HFF-Myc (cell line): ENCODE data around the gene PLK2.

Source experiments
- DNase-seq: peaks from one replicate; pipeline ENCODE4 v3.0.0-alpha.2; 2011; ENCODE audit warnings: low read depth; ENCODE audit errors: extremely low read depth
- H3K4me3 ChIP-seq: replicated peaks from 2 replicates; pipeline ENCODE4 v1.5.1; 2011; ENCODE audit warnings: low read depth, mild to moderate bottlenecking, control low read depth, low read length
- CTCF ChIP-seq: IDR thresholded peaks from 2 replicates; pipeline ENCODE4 v1.5.1; 2012; ENCODE audit warnings: mild to moderate bottlenecking, low read depth, low read length, control low read depth; ENCODE audit errors: missing control alignments

The PLK2 gene

GRCh38 chr5:58444805-58445204, 15.1 kb downstream of the PLK2 start:
- no peak for DNase-seq
- H3K4me3 ChIP-seq, result no peak overlapping the region
- no peak for TF ChIP-seq CTCF

GRCh38 chr5:58440901-58441460, 18.9 kb downstream of the PLK2 start:
- H3K4me3 ChIP-seq, result no peak overlapping the region
- no peak for TF ChIP-seq CTCF
- DNase-seq, result no peak

DNA sequence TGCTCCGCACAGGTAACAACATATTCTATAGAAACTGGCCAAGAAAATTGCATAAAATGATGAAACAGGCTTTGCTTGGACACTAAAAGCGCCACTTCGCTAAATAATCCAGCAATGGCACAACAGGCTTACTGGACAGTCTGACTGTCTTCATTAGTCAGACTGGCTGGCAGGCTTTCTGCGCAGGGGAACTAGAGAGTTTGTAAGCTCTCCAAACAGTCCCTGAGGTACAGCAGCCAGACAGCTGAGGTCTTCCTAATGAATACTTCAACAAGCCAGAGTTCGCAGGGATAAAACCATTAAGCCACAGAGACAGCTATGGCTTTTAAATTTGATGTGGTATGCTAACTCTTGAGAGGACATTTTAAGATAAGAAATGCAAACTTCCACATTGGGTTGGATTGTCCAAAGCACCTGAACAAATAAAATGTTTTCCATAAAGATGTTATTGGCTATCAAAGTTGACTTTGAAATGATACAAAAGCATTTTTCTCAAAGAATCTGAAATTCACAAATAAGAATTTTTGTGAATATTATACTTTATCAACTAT, 20.7 kb downstream of the PLK2 start:
- no peak for TF ChIP-seq CTCF
- DNase-seq, result no peak
- H3K4me3 ChIP-seq, result no peak overlapping the region

- DNase-seq, result no peak
- no peak for TF ChIP-seq CTCF
- no peak overlapping the region for H3K4me3 ChIP-seq
Observed at GRCh38 chr5:58437661-58438060, 22.2 kb downstream of the PLK2 start.

DNA sequence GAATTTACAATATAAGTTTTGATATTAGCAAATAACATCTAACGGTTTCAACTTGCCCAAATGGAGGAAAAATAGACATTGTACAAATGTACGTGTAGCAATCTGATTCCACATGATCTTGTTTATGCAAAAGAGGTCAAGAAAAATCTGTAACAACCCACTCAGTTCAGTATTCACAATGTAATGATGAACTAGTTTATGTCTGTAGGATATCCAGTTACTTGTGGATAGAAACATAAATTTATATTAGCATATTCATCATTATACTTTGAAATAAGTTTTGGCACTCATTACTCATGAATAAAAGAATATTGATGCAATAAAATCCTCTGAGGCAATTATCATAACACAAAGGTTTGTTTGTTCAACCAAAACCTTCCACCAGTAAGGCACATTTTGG, 28.1 kb downstream of the PLK2 start:
- DNase-seq, result no peak
- no peak overlapping the region for H3K4me3 ChIP-seq
- no peak for TF ChIP-seq CTCF

DNA sequence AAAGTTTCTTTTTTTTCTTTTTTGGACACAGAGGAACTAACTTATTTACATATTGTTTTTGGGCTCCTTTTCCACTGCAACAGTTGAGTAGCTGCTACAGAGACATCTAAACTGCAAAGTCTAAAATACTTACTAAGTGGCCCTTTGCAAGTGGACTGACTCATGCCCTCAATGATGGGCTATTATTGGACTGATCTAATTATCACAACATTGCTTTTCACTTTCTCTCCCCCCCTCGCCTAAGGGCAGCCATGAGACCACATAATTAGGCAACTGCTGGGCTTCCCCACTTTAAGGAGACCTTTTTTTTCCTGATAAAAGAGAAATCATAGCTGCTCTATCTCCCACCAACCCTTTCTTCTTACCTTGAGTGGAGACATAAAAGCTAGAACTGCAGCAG, 47.0 kb downstream of the PLK2 start:
- no peak overlapping the region for H3K4me3 ChIP-seq
- no peak for DNase-seq
- no peak for TF ChIP-seq CTCF

- DNase-seq, result no peak
- TF ChIP-seq CTCF, result no peak
Observed at GRCh38 chr5:58412081-58412480, 47.8 kb downstream of the PLK2 start.

More at GRCh38 chr5:58412081-58412480, 47.8 kb downstream of the PLK2 start:
- no peak overlapping the region for H3K4me3 ChIP-seq
